ENCODE results near the gene CDKN1B.

The CDKN1B gene

GRCh38 chr12:12759234-12759915 is 42.2 kb downstream of the CDKN1B start:
- DNase-seq (ENCODE audit: low spot score), result no peak

- no peak for DNase-seq (ENCODE audit: low spot score)
Observed at GRCh38 chr12:12764824-12765223, 47.7 kb downstream of the CDKN1B start.

GRCh38 chr12:12770262-12770661 is 53.1 kb downstream of the CDKN1B start:
- no peak for DNase-seq (ENCODE audit: low spot score)
